HEK293T (cell line): Measurements from ENCODE around the gene SCAF8.
A peak's percentile ranks its signal among the peaks of the same experiment; 100 is the strongest.

Source experiments
- FOXM1 ChIP-seq: fragments of 450-650 bp; IDR thresholded peaks from 2 replicates; pipeline ENCODE4 v1.6.1; 2017; ENCODE audit warnings: mild to moderate bottlenecking, borderline replicate concordance
- HDGF ChIP-seq: fragments of 450-650 bp; IDR thresholded peaks from 2 replicates; pipeline ENCODE4 v1.6.1; 2017; ENCODE audit warnings: antibody characterized with exemption, borderline replicate concordance
- NFRKB ChIP-seq: fragments of 450-650 bp; IDR thresholded peaks from 2 replicates; pipeline ENCODE4 v1.6.1; 2016; ENCODE audit warnings: mild to moderate bottlenecking, moderate library complexity
- PKNOX1 ChIP-seq: fragments of 450-650 bp; IDR thresholded peaks from 2 replicates; pipeline ENCODE4 v1.6.1; 2016
- SP1 ChIP-seq: fragments of 450-650 bp; IDR thresholded peaks from 2 replicates; pipeline ENCODE4 v1.6.1; 2017

- TF ChIP-seq SP1 (no peak), HDGF (no peak), FOXM1 (no peak), PKNOX1 (peak; percentile 35; the same call in 1 of the 2 replicates), NFRKB (no peak)
Measured at GRCh38 chr6:154878871-154879491, 145.8 kb downstream of the SCAF8 start.
